ENCODE measurements around the gene GXYLT2. TPM values are rescaled to one million over a fixed set of nuclear protein-coding genes. Genes with fewer than 3 reads are reported as not detected.

The GXYLT2 gene, protein sequence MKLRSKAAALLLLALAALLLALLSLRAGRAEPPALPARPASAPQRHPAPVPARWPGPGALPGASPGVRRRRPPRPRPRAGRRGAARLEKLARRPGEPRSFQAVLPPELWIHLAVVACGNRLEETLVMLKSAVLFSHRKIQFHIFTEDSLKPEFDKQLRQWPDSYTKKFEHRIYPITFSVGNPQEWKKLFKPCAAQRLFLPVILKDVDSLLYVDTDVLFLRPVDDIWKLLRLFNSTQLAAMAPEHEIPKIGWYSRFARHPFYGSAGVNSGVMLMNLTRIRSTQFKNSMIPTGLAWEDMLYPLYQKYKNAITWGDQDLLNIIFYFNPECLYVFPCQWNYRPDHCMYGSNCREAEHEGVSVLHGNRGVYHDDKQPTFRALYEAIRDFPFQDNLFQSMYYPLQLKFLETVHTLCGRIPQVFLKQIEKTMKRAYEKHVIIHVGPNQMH
- total RNA-seq, result 1 to 10 TPM; 5.2 to 5.6 TPM

DNA sequence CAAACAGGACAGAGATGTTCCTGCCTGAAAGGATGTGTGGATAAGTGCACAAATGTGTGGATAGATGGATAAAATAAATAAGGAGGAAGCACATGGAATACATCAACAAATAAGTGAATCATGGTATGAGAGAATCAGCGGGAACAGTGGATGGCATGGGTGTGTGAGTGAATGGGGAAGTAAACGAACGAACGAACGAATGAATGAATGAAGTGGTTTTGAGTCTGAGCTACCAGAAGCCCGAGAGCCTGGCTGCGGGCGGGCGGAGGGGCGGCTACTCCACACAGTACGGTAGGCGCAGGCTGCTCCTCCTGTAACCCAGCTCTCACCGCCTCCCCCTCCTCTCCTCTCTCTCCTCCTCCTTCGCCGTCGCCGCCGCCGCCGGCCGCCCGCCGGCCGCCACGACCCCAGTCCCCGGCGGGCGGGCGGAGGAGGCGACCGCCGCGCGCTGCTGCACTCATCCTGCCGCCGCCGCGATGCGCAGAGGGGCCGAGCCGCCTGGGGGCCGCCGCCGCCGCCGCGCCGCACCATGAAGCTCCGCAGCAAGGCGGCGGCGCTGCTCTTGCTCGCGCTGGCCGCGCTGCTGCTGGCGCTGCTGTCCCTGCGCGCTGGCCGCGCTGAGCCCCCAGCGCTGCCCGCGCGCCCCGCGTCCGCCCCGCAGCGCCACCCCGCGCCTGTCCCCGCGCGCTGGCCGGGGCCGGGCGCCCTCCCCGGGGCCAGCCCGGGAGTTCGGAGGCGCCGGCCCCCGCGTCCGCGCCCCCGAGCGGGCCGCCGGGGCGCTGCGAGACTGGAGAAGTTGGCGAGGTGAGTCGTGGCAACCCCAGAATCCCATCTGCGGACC, at the start of gene GXYLT2:
TSS of gene GXYLT2 (plus strand) at position 342 of the 841 bp plus-strand sequence. CDS start at position 530, 188 bp downstream.
- Histone ChIP-seq H3K27ac (peak within 1 kb of the TSS in 3 of 4 donors; percentile 0 to 30 (median 28)), H3K27me3 (no peaks in the 10 kb centered on the region), H3K9me3 (no peaks in the 10 kb centered on the region), H3K4me1 (peaks cover 19% of the 10 kb centered on the region), H3K4me3 (no peak within 1 kb of the TSS), H3K36me3 (replicated peaks in 1 of 2; ENCODE audit: insufficient read depth in 1 of 2, low read depth in 2 of 2) (no peaks in the 10 kb centered on the region)
- WGBS, 2 donors, result 0 to 1% methylated on average over 13 to 67 of the region's 96 CpGs
- DNase-seq (peak; percentile 67 to 80 (median 73)), ATAC-seq (peak; percentile 85)
- intact Hi-C loops (cut with DNase I), result no loop called here
- TF ChIP-seq POLR2A (IDR thresholded peaks at IDR 0.05), result peak in 1 of 3 donors; percentile 3
- TF ChIP-seq, protein P1, sequence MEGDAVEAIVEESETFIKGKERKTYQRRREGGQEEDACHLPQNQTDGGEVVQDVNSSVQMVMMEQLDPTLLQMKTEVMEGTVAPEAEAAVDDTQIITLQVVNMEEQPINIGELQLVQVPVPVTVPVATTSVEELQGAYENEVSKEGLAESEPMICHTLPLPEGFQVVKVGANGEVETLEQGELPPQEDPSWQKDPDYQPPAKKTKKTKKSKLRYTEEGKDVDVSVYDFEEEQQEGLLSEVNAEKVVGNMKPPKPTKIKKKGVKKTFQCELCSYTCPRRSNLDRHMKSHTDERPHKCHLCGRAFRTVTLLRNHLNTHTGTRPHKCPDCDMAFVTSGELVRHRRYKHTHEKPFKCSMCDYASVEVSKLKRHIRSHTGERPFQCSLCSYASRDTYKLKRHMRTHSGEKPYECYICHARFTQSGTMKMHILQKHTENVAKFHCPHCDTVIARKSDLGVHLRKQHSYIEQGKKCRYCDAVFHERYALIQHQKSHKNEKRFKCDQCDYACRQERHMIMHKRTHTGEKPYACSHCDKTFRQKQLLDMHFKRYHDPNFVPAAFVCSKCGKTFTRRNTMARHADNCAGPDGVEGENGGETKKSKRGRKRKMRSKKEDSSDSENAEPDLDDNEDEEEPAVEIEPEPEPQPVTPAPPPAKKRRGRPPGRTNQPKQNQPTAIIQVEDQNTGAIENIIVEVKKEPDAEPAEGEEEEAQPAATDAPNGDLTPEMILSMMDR (IDR thresholded peaks at IDR 0.05), result peak in 3 of 7 experiments; percentile 4 to 45 (median 39)

DNA sequence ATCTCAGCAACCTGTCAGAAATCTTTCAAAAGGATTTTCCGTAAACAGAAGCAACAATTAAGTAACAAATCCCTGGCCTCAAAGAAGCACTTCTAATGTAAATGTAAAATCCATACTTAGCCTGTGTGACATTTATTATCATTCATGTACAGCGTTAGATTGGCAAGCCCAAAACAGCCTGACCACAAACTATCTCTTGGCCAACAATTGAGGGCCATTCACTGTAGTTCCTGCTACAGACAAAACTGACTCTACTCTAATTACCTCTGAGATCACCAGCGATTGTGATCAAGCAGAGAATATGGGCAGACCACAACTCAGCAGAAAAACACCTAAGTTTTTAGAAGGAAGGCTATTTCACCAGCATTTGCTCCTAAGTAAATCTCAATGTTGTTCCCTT, 48.8 kb upstream of the GXYLT2 start:
- no peak for DNase-seq
- no peaks in the 10 kb centered on the region for H3K9me3 ChIP-seq
- peaks cover 7% of the 10 kb centered on the region for H3K4me1 ChIP-seq
- ATAC-seq, result no peak
- no peaks in the 10 kb centered on the region for H3K27me3 ChIP-seq
- no peak overlapping the region for H3K27ac ChIP-seq
- no peak overlapping the region for H3K4me3 ChIP-seq
- peaks cover 0 to 7% of the 10 kb centered on the region in 2 donors for H3K36me3 ChIP-seq (replicated peaks in 1 of 2; ENCODE audit: insufficient read depth in 1 of 2, low read depth in 2 of 2)
- intact Hi-C loops (cut with DNase I), result no loop called here
- WGBS, 2 donors, result 86 to 93% methylated on average over 3 of the region's 3 CpGs
- TF ChIP-seq POLR2A (IDR thresholded peaks at IDR 0.05), result no peak

DNA sequence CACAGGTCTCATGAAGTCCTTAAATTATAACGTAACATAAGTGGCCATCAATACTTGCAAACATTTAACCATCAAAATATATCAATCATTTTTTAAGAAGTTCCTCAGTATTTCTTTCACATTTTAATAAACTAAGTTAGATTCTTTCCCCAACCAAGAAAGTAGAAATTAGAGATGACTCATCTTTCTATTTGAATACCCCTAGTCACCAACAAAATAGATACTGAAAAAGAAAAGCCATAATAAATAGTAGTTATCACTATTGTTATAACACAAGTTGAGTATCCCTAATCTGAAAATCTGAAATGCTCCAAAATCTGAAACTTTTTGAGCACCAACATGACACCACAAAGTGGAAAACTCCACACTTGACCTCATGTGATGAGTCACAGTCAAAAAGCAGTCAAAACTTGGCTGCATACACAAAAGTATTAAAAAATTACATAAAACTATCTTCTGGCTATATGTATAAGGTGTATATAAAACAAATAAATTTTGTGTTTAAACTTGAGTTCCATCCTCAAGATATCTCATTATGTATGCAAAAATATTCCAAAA, 43.3 kb upstream of the GXYLT2 start:
- H3K27me3 ChIP-seq, result no peaks in the 10 kb centered on the region
- peaks cover 0 to 7% of the 10 kb centered on the region in 2 donors for H3K36me3 ChIP-seq (replicated peaks in 1 of 2; ENCODE audit: insufficient read depth in 1 of 2, low read depth in 2 of 2)
- no peak overlapping the region for H3K27ac ChIP-seq
- peaks cover 29% of the 10 kb centered on the region for H3K4me1 ChIP-seq
- intact Hi-C loops (cut with DNase I), result no loop called here
- DNase-seq (no peak), ATAC-seq (no peak)
- no peaks in the 10 kb centered on the region for H3K9me3 ChIP-seq
- 87 to 92% methylated on average over 1 of the region's 1 CpG for WGBS, 2 donors
- no peak for TF ChIP-seq POLR2A (IDR thresholded peaks at IDR 0.05)
- TF ChIP-seq, protein P1 (IDR thresholded peaks at IDR 0.05), result no peak
- H3K4me3 ChIP-seq, result no peak overlapping the region

DNA sequence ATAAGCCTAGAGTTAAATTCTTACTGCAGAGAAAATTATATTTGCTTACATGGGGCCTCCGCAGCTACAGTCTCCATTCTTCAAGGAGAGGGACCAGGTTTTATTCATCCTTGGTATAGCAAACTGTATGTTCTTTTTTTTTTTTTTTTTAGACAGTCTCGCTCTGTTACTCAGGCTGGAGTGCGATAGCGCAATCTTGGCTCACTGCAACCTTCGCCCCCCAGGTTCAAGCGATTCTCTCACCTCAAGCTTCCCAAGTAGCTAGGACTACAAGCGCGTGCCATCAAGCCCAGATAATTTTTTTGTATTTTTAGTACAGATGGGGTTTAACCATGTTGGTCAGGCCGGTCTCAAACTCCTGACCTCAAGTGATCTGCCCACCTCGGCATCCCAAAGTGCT, 41.7 kb upstream of the GXYLT2 start:
- Histone ChIP-seq H3K4me3 (no peak overlapping the region), H3K4me1 (peaks cover 29% of the 10 kb centered on the region), H3K27me3 (no peaks in the 10 kb centered on the region), H3K9me3 (no peaks in the 10 kb centered on the region), H3K36me3 (replicated peaks in 1 of 2; ENCODE audit: insufficient read depth in 1 of 2, low read depth in 2 of 2) (peaks cover 0 to 2% of the 10 kb centered on the region in 2 donors), H3K27ac (no peak overlapping the region)
- DNase-seq, result no peak
- TF ChIP-seq POLR2A (IDR thresholded peaks at IDR 0.05), result no peak
- TF ChIP-seq, protein P1 (IDR thresholded peaks at IDR 0.05), result no peak
- intact Hi-C loops (cut with DNase I), result no loop called here
- no peak for ATAC-seq
- WGBS, 2 donors, result 93 to 96% methylated on average over 10 of the region's 10 CpGs

DNA sequence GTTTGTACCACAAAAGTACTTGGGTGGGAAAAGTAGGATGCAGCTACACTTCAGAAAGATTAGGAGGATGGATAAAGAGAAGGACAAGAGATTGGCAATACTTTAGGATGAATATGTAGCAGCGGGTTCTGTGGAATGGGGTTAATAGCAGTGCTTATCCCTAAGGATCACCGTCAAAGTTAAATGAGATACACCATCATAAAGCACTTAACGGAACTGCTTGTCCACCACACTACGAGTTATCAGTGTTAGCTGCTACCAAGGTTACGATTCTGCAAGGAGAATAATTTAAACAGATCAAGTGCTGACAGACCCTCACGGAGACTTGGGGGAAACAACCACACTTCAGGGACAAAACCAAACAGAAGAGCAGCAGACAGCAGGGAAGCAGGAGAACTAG, 40.6 kb upstream of the GXYLT2 start:
- H3K9me3 ChIP-seq, result no peaks in the 10 kb centered on the region
- no peaks in the 10 kb centered on the region for H3K36me3 ChIP-seq (replicated peaks in 1 of 2; ENCODE audit: insufficient read depth in 1 of 2, low read depth in 2 of 2)
- no peak for TF ChIP-seq POLR2A (IDR thresholded peaks at IDR 0.05)
- TF ChIP-seq, protein P1 (IDR thresholded peaks at IDR 0.05), result no peak
- 6 to 7% methylated on average over 6 of the region's 6 CpGs for WGBS, 2 donors
- no peak for DNase-seq
- no peaks in the 10 kb centered on the region for H3K27me3 ChIP-seq
- peak overlapping the region in 1 of 2 donors; percentile 64 for H3K4me3 ChIP-seq
- ATAC-seq, result no peak
- H3K4me1 ChIP-seq, result peaks cover 29% of the 10 kb centered on the region
- intact Hi-C loops (cut with DNase I), result no loop called here
- peak overlapping the region in 3 of 4 donors; percentile 35 to 81 (median 78) for H3K27ac ChIP-seq
